AG10803 (cell line): ENCODE data around the gene IQCE.

ENCODE experiments used
- DNase-seq: peaks from one replicate; pipeline ENCODE4 v3.0.0; 2010; ENCODE audit warnings: low read depth
- H3K4me3 ChIP-seq: 2 replicates; pipeline ENCODE4 v1.5.1; 2011; ENCODE audit warnings: mild to moderate bottlenecking, low read length, control low read depth
- TF ChIP-seq, protein P1 (sequence below): conservative IDR thresholded peaks from 2 replicates; pipeline ENCODE4 v1.5.1; 2011; ENCODE audit warnings: mild to moderate bottlenecking, low read length, control low read depth, inconsistent platforms

IQCE gene

GRCh38 chr7:2517678-2518507, 40.9 kb upstream of the IQCE start:
- no peak overlapping the region for H3K4me3 ChIP-seq
- no peak for DNase-seq
- TF ChIP-seq, protein P1, sequence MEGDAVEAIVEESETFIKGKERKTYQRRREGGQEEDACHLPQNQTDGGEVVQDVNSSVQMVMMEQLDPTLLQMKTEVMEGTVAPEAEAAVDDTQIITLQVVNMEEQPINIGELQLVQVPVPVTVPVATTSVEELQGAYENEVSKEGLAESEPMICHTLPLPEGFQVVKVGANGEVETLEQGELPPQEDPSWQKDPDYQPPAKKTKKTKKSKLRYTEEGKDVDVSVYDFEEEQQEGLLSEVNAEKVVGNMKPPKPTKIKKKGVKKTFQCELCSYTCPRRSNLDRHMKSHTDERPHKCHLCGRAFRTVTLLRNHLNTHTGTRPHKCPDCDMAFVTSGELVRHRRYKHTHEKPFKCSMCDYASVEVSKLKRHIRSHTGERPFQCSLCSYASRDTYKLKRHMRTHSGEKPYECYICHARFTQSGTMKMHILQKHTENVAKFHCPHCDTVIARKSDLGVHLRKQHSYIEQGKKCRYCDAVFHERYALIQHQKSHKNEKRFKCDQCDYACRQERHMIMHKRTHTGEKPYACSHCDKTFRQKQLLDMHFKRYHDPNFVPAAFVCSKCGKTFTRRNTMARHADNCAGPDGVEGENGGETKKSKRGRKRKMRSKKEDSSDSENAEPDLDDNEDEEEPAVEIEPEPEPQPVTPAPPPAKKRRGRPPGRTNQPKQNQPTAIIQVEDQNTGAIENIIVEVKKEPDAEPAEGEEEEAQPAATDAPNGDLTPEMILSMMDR: no peak

DNA sequence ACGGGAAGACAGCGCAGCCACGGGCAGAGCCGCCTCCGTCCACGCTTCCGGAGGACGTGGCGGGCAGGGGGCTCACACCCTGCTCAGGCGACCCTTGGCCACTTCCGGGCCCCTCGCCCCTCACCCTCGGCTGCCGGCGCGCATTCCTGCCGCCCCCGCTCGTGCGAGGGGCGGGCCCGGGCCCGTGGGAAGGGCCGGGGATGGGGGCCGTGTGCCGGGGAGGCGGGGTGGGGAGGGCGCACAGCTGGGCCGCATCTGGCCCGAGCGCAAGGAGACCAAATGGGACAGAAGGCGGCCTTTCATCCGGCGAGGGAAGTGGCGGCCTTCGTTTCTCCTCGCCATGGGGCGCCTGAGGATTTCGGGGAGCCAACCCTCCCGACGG, 40.1 kb upstream of the IQCE start:
- peak overlapping the region; percentile 42 for H3K4me3 ChIP-seq
- DNase-seq: no peak
- TF ChIP-seq, protein P1: no peak

DNA sequence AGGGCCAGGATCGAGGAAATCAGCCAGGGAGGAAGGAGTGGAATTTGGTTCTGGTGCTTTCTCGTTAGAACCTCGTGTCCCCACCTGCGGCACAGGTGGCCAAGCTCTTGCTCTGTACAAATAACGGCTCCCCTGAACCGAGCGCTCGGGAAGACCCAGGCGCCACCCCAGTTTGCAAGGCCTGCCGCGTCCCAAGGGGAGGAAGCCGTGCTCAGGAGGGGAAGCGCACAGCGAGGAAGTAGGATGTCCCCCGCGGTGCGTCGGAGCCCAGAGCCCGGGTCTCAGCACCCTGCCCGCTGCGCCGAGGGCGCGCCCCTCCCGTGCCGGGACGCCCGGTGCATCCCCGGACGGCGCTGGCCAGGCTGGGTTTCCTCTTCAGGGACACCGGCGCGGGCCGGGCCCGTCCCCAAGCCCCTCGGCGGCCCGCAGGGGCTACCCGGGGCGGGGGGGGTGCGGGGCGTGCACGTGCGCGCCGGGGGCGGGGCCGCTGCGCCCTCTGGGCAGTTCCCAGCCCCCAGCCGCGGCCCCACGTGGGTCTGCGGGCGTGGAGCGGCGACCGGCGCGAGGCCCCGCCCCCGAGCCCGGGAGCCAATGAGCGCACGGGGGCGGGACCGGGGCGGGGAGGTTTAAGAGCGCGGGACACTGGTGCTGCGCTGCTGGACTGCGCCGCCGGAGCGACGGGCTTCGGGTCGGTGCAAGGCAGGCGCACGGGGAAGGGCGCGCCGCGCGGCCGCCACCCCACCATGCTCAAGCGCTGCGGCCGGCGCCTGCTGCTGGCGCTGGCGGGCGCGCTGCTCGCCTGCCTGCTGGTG, 39.5 kb upstream of the IQCE start, which contains the start of gene LFNG:
TSS of gene LFNG (plus strand) at position 656 of the 812 bp plus-strand sequence. CDS start at position 744, 88 bp downstream.
- TF ChIP-seq, protein P1: no peak
- DNase-seq: peak; percentile 86

GRCh38 chr7:2520131-2520760, 38.5 kb upstream of the IQCE start:
- no peak for DNase-seq
- TF ChIP-seq, protein P1: no peak
- H3K4me3 ChIP-seq: peak overlapping the region; percentile 64

More for the DNA sequence above, 39.5 kb upstream of the IQCE start, which contains the start of gene LFNG:
- peak within 1 kb of the TSS; percentile 64 for H3K4me3 ChIP-seq

DNA sequence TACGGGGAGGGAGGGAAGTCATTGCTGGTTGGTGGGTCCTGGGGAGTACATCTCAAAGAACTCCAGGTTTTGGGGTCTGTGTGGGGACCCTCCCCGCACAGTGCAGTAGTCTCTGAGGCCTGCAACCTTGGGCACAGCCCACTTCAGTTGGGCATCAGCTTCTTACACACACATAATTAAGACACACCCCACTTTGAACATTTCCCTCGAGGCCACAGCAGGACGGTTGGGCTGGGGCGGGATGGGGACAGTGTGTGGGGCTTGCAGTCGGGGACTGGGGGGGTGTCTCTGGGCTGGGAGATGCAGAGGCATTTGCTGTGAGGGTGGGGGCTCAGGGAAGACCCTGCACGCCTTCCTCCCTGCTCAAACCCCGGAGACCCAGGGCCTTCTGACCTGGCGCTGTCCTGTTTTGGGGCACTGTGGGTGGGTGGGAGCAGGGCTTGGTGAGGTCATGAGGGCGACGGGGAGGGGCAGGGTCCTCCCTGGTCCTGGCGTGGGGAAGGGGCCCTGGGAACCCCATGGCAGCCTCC, 38.0 kb upstream of the IQCE start:
- DNase-seq: no peak
- peak overlapping the region; percentile 64 for H3K4me3 ChIP-seq
- TF ChIP-seq, protein P1: no peak

GRCh38 chr7:2521341-2521745, 37.4 kb upstream of the IQCE start:
- peak overlapping the region; percentile 64 for H3K4me3 ChIP-seq
- DNase-seq: no peak
- TF ChIP-seq, protein P1: no peak
